K562 (cell line): ENCODE results near the gene MTMR12. TPM values are rescaled to one million over a fixed set of nuclear protein-coding genes. Genes with fewer than 3 reads are reported as not detected.

Experiments
- CTBP1 ChIP-seq: fragments of 450-650 bp; IDR thresholded peaks from 2 replicates; pipeline ENCODE4 v1.6.1; 2016; ENCODE audit warnings: borderline replicate concordance
- DIDO1 ChIP-seq: fragments of 450-650 bp; IDR thresholded peaks from 2 replicates; pipeline ENCODE4 v1.6.1; 2016; ENCODE audit warnings: low read depth, missing biosample characterization, missing genetic modification characterization
- FOXA3 ChIP-seq, 2 experiments: fragments of 450-650 bp in 1 of 2; sonication (generic) in 1 of 2; formaldehyde crosslinking; IDR thresholded peaks in 1 of 2; conservative IDR thresholded peaks in 1 of 2; 2 replicates each; pipeline versions ENCODE4 v1.4.0 to v1.8.0; 2020 to 2022; ENCODE audit warnings: mild to moderate bottlenecking in 2 of 2, missing genetic modification reagents in 1 of 2
- KDM1A ChIP-seq, 2 experiments: fragments of 450-650 bp; IDR thresholded peaks; 2 replicates each; pipeline ENCODE4 v1.6.1; 2016; ENCODE audit warnings: mild to moderate bottlenecking in 2 of 2
- KLF1 ChIP-seq: fragments of 450-650 bp; IDR thresholded peaks from 2 replicates; pipeline ENCODE4 v1.6.1; 2016; ENCODE audit warnings: missing genetic modification characterization, missing compliant biosample characterization
- LEF1 ChIP-seq: fragments of 450-650 bp; IDR thresholded peaks from 2 replicates; pipeline ENCODE4 v1.6.1; 2016; ENCODE audit warnings: mild to moderate bottlenecking
- MTA1 ChIP-seq: fragments of 450-650 bp; IDR thresholded peaks from 2 replicates; pipeline ENCODE4 v1.6.1; 2017; ENCODE audit warnings: borderline replicate concordance
- PCBP2 ChIP-seq: fragments of 200-400 bp; formaldehyde crosslinking; IDR thresholded peaks from 2 replicates; pipeline ENCODE4 v1.6.1; 2018; ENCODE audit warnings: low read length, low read depth, mild to moderate bottlenecking, moderate library complexity; ENCODE audit not compliant: poor library complexity, severe bottlenecking
- RHOXF2B ChIP-seq: fragments of 250-450 bp; sonication (Bioruptor Pico); conservative IDR thresholded peaks from 2 replicates; pipeline ENCODE4 v1.5.1; 2021
- SMARCB1 ChIP-seq: IDR thresholded peaks from 2 replicates; pipeline ENCODE4 v1.6.1; 2011; ENCODE audit warnings: improper control_type of control experiment, low read depth; ENCODE audit not compliant: insufficient read length
- TCF3 ChIP-seq: sonication (generic); formaldehyde crosslinking; IDR thresholded peaks from 2 replicates; pipeline ENCODE4 v1.4.0; 2020; ENCODE audit warnings: mild to moderate bottlenecking, missing genetic modification reagents
- UBTF ChIP-seq, 2 experiments: IDR thresholded peaks; 2 replicates each; pipeline ENCODE4 v1.6.1; 2012; ENCODE audit warnings: improper control_type of control experiment in 2 of 2, low read depth in 2 of 2, low read length in 2 of 2, borderline replicate concordance in 1 of 2
- WHSC1 ChIP-seq: IDR thresholded peaks from one replicate; pipeline ENCODE4 v1.6.1; 2012; ENCODE audit warnings: low read length, control low read depth, inconsistent platforms
- ZBTB40 ChIP-seq, 2 experiments: fragments of 450-650 bp in 1 of 2; sonication (generic) in 1 of 2; formaldehyde crosslinking in 1 of 2; IDR thresholded peaks; 2 replicates each; pipeline versions ENCODE4 v1.7.1 to v1.9.0; 2016 to 2022; ENCODE audit warnings: inconsistent platforms in 1 of 2, mild to moderate bottlenecking in 1 of 2, missing genetic modification reagents in 1 of 2
- ZNF384 ChIP-seq: IDR thresholded peaks from 2 replicates; pipeline ENCODE4 v1.6.1; 2012; ENCODE audit warnings: low read depth, low read length, improper control_type of control experiment
- polyA plus RNA-seq, 8 experiments: library from polyadenylated mRNA; depleted of rRNA in 4 of 8; stranded (reverse) in 5 of 8; unstranded in 3 of 8; fragments of >200 nt; fragmentation: Nextera tagmentation in 2 of 8; fragmentation: Illumina TruSeq in 1 of 8; extraction: Ambion mirVana in 2 of 8; extraction: Trizol in 1 of 8; gene quantifications; 2 replicates each; pipeline versions ENCODE4 v1.2.1 to v1.2.3, GENCODE V29; 2011 to 2014; ENCODE audit warnings: inconsistent platforms in 1 of 8, missing spikeins in 1 of 8
- total RNA-seq, 7 experiments: library from RNA; depleted of rRNA in 6 of 7; stranded (reverse); fragments of >200 nt in 6 of 7; fragmentation: Illumina TruSeq in 2 of 7; extraction: Trizol in 2 of 7; gene quantifications; 2 replicates each; pipeline versions ENCODE4 v1.2.1 to v1.2.3, GENCODE V29; 2011 to 2021; ENCODE audit warnings: low replicate concordance in 1 of 7

Gene MTMR12
- total and polyA plus RNA-seq, 9 of the 15 experiments (the other 6 are each of a cell fraction or from before 2014, with no cell fraction given): 4.0 to 28.7 (median 17.1) TPM

GRCh38 chr5:32297181-32298058 lies 15.3 kb downstream of the MTMR12 start (continued):
- TF ChIP-seq ZBTB40 (IDR thresholded peaks at IDR 0.05) (0 out of 2 replicates have a peak, but pooled peaks have one; percentile 4), ZBTB40 (CRISPR knock-in tag; IDR thresholded peaks at IDR 0.05) (no peak), ZNF384 (peak; percentile 82), MTA1 (no peak), KLF1 (peak; percentile 76), TCF3 (peak; percentile 56; the same call in 1 of the 2 replicates), WHSC1 (no peak), LEF1 (peak; percentile 53; the same call in 1 of the 2 replicates), FOXA3 (CRISPR knock-in tag; conservative IDR thresholded peaks at IDR 0.05 in 1 of 2, IDR thresholded peaks at IDR 0.05 in 1 of 2) (0 out of 4 replicates have a peak, but pooled peaks of 1 of the 2 experiments have one; percentile 23), PCBP2 (no peak), KDM1A (IDR thresholded peaks at IDR 0.05) (peak; percentile 44 to 51; a peak in 2 of 4 replicates), SMARCB1 (no peak), DIDO1 (tag) (no peak), UBTF (IDR thresholded peaks at IDR 0.05; ENCODE audit: borderline replicate concordance in 1 of 2, low read depth in 2 of 2, low read length in 2 of 2) (no peak), CTBP1 (0 out of 2 replicates have a peak, but pooled peaks have one; percentile 18), RHOXF2B (CRISPR knock-in tag) (no peak)
